ENCODE data around the gene ENPP6. TPM values are rescaled to one million over a fixed set of nuclear protein-coding genes. Genes with fewer than 3 reads are reported as not detected.

ENPP6 gene
- total and polyA plus RNA-seq, 2 of the 13 experiments (the other 11 are each of a cell fraction or from before 2014, with no cell fraction given): not detected

DNA sequence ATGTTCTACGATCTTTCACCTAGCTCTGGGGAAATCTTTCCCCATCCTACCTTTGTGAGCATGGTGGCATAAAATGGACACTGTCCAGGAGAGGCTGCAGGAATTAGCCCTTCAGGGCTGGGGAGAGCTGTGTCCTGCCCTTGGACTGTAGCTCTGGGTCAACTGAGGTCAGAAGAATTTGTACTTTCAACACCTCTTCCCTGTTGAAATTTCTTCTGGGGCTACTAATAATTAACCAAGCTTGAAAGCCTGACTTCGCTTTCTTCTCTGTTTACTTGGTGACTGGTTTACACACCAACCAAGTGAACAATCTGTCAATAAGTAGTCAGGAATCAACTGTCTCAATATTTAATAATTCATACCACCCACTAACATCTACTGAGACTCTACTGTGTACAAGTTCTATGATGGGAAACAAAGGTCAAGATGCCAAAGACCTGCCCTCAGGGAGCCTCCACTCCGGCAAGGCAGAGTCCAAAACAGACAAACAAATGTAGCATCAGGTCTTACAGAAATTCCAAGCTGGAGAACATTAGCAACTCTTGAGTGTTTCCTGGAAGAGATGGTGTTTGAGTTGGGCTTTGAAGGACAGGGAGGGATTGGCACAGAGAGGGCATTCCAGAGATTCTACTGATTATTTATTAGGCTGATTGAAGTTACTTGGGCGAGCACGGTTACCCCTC, 113.1 kb downstream of the ENPP6 start (continued):
- TF ChIP-seq, protein P1, sequence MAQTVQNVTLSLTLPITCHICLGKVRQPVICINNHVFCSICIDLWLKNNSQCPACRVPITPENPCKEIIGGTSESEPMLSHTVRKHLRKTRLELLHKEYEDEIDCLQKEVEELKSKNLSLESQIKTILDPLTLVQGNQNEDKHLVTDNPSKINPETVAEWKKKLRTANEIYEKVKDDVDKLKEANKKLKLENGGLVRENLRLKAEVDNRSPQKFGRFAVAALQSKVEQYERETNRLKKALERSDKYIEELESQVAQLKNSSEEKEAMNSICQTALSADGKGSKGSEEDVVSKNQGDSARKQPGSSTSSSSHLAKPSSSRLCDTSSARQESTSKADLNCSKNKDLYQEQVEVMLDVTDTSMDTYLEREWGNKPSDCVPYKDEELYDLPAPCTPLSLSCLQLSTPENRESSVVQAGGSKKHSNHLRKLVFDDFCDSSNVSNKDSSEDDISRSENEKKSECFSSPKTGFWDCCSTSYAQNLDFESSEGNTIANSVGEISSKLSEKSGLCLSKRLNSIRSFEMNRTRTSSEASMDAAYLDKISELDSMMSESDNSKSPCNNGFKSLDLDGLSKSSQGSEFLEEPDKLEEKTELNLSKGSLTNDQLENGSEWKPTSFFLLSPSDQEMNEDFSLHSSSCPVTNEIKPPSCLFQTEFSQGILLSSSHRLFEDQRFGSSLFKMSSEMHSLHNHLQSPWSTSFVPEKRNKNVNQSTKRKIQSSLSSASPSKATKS (CRISPR knock-in tag; IDR thresholded peaks at IDR 0.05): no peak
- TF ChIP-seq, protein P2, sequence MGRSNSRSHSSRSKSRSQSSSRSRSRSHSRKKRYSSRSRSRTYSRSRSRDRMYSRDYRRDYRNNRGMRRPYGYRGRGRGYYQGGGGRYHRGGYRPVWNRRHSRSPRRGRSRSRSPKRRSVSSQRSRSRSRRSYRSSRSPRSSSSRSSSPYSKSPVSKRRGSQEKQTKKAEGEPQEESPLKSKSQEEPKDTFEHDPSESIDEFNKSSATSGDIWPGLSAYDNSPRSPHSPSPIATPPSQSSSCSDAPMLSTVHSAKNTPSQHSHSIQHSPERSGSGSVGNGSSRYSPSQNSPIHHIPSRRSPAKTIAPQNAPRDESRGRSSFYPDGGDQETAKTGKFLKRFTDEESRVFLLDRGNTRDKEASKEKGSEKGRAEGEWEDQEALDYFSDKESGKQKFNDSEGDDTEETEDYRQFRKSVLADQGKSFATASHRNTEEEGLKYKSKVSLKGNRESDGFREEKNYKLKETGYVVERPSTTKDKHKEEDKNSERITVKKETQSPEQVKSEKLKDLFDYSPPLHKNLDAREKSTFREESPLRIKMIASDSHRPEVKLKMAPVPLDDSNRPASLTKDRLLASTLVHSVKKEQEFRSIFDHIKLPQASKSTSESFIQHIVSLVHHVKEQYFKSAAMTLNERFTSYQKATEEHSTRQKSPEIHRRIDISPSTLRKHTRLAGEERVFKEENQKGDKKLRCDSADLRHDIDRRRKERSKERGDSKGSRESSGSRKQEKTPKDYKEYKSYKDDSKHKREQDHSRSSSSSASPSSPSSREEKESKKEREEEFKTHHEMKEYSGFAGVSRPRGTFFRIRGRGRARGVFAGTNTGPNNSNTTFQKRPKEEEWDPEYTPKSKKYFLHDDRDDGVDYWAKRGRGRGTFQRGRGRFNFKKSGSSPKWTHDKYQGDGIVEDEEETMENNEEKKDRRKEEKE (IDR thresholded peaks at IDR 0.05): no peak
- TF ChIP-seq ZNF354B (CRISPR knock-in tag; IDR thresholded peaks at IDR 0.05) (no peak), ZNF747 (CRISPR knock-in tag; IDR thresholded peaks at IDR 0.05; ENCODE audit: borderline replicate concordance) (0 out of 2 replicates have a peak, but pooled peaks have one; percentile 13), ZNF709 (CRISPR knock-in tag; IDR thresholded peaks at IDR 0.05) (0 out of 2 replicates have a peak, but pooled peaks have one; percentile 25), ZNF350 (CRISPR knock-in tag; IDR thresholded peaks at IDR 0.05; ENCODE audit: borderline replicate concordance, low read depth) (no peak; the same call in 1 of the 2 replicates), CHD4 (IDR thresholded peaks at IDR 0.05; ENCODE audit: borderline replicate concordance, low read length) (peak; percentile 98), ZBTB8A (CRISPR knock-in tag; IDR thresholded peaks at IDR 0.05; ENCODE audit: borderline replicate concordance, low read depth) (no peak), NFE2L2 (IDR thresholded peaks at IDR 0.05; ENCODE audit: low read length) (no peak), HOXA5 (CRISPR knock-in tag; IDR thresholded peaks at IDR 0.05) (peak; percentile 38; the same call in 1 of the 2 replicates), HNRNPLL (IDR thresholded peaks at IDR 0.05; ENCODE audit: low read depth, low read length, poor library complexity, severe bottlenecking) (no peak)
- TF ChIP-seq, protein P3, sequence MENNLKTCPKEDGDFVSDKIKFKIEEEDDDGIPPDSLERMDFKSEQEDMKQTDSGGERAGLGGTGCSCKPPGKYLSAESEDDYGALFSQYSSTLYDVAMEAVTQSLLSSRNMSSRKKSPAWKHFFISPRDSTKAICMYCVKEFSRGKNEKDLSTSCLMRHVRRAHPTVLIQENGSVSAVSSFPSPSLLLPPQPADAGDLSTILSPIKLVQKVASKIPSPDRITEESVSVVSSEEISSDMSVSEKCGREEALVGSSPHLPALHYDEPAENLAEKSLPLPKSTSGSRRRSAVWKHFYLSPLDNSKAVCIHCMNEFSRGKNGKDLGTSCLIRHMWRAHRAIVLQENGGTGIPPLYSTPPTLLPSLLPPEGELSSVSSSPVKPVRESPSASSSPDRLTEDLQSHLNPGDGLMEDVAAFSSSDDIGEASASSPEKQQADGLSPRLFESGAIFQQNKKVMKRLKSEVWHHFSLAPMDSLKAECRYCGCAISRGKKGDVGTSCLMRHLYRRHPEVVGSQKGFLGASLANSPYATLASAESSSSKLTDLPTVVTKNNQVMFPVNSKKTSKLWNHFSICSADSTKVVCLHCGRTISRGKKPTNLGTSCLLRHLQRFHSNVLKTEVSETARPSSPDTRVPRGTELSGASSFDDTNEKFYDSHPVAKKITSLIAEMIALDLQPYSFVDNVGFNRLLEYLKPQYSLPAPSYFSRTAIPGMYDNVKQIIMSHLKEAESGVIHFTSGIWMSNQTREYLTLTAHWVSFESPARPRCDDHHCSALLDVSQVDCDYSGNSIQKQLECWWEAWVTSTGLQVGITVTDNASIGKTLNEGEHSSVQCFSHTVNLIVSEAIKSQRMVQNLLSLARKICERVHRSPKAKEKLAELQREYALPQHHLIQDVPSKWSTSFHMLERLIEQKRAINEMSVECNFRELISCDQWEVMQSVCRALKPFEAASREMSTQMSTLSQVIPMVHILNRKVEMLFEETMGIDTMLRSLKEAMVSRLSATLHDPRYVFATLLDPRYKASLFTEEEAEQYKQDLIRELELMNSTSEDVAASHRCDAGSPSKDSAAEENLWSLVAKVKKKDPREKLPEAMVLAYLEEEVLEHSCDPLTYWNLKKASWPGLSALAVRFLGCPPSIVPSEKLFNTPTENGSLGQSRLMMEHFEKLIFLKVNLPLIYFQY (CRISPR knock-in tag; IDR thresholded peaks at IDR 0.05; ENCODE audit: borderline replicate concordance): peak; percentile 7; the same call in 1 of the 2 replicates
- TF ChIP-seq, protein P4, sequence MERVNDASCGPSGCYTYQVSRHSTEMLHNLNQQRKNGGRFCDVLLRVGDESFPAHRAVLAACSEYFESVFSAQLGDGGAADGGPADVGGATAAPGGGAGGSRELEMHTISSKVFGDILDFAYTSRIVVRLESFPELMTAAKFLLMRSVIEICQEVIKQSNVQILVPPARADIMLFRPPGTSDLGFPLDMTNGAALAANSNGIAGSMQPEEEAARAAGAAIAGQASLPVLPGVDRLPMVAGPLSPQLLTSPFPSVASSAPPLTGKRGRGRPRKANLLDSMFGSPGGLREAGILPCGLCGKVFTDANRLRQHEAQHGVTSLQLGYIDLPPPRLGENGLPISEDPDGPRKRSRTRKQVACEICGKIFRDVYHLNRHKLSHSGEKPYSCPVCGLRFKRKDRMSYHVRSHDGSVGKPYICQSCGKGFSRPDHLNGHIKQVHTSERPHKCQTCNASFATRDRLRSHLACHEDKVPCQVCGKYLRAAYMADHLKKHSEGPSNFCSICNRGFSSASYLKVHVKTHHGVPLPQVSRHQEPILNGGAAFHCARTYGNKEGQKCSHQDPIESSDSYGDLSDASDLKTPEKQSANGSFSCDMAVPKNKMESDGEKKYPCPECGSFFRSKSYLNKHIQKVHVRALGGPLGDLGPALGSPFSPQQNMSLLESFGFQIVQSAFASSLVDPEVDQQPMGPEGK (CRISPR knock-in tag; IDR thresholded peaks at IDR 0.05): peak; percentile 46; the same call in 1 of the 2 replicates
- TF ChIP-seq, protein P5, sequence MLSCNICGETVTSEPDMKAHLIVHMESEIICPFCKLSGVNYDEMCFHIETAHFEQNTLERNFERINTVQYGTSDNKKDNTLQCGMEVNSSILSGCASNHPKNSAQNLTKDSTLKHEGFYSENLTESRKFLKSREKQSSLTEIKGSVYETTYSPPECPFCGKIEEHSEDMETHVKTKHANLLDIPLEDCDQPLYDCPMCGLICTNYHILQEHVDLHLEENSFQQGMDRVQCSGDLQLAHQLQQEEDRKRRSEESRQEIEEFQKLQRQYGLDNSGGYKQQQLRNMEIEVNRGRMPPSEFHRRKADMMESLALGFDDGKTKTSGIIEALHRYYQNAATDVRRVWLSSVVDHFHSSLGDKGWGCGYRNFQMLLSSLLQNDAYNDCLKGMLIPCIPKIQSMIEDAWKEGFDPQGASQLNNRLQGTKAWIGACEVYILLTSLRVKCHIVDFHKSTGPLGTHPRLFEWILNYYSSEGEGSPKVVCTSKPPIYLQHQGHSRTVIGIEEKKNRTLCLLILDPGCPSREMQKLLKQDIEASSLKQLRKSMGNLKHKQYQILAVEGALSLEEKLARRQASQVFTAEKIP (CRISPR knock-in tag; IDR thresholded peaks at IDR 0.05; ENCODE audit: borderline replicate concordance): no peak

Data from HepG2 (cell line).